Cardiac fibroblast (primary cell): ENCODE results near the gene AFF3.

ENCODE experiments used
- DNase-seq, 2 donors: peaks; one replicate each; pipeline versions ENCODE4 v3.0.0 to v3.0.0-alpha.2; 2010; ENCODE audit warnings: low read depth in 2 of 2
- H3K4me3 ChIP-seq, 2 donors: replicated peaks in 1 of 2; 1 replicate in 1 of 2; 2 replicates in 1 of 2; pipeline ENCODE4 v1.5.1; 2011; ENCODE audit warnings: low read depth in 2 of 2, low read length in 2 of 2, mild to moderate bottlenecking in 2 of 2, moderate library complexity in 1 of 2
- CTCF ChIP-seq: IDR thresholded peaks from one replicate; pipeline ENCODE4 v1.5.1; 2011; ENCODE audit warnings: low read depth, mild to moderate bottlenecking, low read length, inconsistent platforms

Gene AFF3

GRCh38 chr2:99881901-99882591, 260.3 kb downstream of the AFF3 start:
- no peak for TF ChIP-seq CTCF
- no peak overlapping the region for H3K4me3 ChIP-seq
- DNase-seq = peak; percentile 74 to 90

GRCh38 chr2:99880964-99881294, 261.5 kb downstream of the AFF3 start:
- H3K4me3 ChIP-seq = no peak overlapping the region
- DNase-seq = no peak
- no peak for TF ChIP-seq CTCF

GRCh38 chr2:99880148-99880963, 262.0 kb downstream of the AFF3 start:
- H3K4me3 ChIP-seq = no peak overlapping the region
- no peak for TF ChIP-seq CTCF
- DNase-seq = peak; percentile 36 to 92

GRCh38 chr2:99879481-99879880, 262.9 kb downstream of the AFF3 start:
- DNase-seq = peak in 1 of 2 donors; percentile 58
- H3K4me3 ChIP-seq = no peak overlapping the region
- no peak for TF ChIP-seq CTCF

- peak; percentile 56 to 71 for DNase-seq
- H3K4me3 ChIP-seq = no peak overlapping the region
- TF ChIP-seq CTCF = no peak
These were observed 263.6 kb downstream of the AFF3 start for GRCh38 chr2:99878581-99879350.

- no peak for DNase-seq
- no peak overlapping the region for H3K4me3 ChIP-seq
- TF ChIP-seq CTCF = no peak
These were observed 264.4 kb downstream of the AFF3 start for GRCh38 chr2:99877963-99878362.
